Fibroblast of skin of right quadriceps (primary cell): ENCODE results near the gene RBBP8NL.

Experiments
- DNase-seq: peaks from one replicate; pipeline ENCODE4 v3.0.0-alpha.2; 2013

RBBP8NL gene

GRCh38 chr20:62460678-62461077 lies 33.3 kb upstream of the RBBP8NL start:
- no peak for DNase-seq

DNA sequence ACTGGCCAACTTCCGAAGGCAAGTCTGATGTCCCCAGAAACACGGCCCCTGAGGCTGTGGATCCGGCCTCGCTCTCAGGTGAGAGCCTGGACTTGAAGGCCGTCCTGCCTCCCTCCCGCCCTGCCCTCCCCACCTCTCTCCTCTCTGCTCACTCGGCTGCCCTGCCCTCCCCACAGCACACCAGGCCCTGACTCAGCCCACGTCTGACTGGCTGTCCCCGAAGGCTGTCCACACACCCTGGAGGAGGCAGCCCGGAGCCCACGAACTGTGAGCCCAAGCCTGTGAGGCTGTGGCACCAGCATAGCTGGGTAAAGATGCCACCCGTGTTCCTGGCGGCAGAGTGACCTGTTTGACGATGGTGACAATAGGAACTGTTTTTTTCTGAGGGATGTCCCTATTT lies 32.1 kb upstream of the RBBP8NL start:
- no peak for DNase-seq

DNA sequence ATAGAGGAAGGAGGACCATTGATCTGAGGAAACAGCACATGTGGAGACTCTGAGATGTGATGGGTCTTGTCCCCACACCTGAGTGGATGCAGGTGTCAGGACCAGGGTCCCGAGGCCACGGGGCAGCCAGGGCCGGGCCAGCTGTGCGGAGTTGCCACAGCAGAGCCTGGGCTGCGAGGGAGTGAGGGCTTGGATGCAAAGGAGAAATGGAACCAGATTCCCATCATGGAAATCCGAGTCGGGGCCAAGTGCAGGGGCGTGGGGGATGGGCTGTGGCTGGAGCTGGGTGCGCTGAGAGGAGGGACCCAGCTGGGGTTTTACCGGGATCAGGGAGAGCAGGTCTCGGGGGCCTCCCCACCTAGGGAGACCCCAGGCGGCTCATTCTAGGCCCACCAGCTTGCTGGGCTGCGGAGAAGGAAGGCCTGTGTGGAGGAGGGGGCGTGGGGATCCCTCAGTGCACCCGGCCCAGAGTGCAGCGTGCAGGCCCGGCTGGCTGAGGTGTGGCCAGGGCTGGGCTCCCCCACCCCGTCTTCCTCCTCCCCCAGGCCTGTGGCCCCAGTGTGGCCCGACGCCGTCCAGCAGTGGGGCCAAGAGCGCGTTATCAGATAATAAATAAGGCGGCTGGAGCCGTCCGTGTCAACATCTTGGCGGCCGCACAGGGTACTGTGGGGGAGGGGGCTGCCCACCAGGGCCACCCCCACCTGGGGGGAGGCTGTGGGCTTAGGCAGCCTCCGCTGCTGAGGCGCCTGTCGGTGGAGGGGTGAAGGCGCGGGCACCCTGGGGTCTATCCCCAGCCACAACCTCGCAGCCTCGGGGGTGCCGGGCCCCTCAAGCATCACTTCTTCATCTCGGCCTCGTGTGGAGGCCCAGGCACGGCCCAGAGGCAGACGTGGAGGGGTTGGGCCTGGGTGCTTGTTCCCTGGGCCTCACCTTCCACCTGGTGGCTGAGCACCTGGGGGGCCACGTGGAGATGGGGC lies 31.2 kb upstream of the RBBP8NL start:
- DNase-seq = no peak

- DNase-seq = no peak
These were observed 30.5 kb upstream of the RBBP8NL start for GRCh38 chr20:62457831-62458230.

DNA sequence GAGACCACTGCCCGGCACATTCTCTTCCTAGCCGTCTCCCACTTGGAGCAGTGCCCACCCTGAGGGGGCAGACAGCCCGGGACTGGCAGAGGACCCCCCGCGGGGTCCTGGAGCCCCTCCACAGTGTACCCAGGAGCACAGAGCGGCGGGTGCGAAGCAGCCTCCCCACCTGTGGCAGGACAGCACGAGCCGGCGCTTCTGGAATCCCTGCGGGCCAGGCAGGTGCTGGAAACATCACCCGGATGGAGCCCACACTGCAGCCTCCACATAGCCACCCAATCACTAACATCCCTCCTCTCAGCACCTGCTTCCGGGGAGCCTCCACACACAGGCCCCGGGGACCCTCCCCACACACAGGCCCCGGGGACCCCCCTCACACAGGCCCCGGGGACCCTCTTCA lies 29.8 kb upstream of the RBBP8NL start:
- no peak for DNase-seq

DNA sequence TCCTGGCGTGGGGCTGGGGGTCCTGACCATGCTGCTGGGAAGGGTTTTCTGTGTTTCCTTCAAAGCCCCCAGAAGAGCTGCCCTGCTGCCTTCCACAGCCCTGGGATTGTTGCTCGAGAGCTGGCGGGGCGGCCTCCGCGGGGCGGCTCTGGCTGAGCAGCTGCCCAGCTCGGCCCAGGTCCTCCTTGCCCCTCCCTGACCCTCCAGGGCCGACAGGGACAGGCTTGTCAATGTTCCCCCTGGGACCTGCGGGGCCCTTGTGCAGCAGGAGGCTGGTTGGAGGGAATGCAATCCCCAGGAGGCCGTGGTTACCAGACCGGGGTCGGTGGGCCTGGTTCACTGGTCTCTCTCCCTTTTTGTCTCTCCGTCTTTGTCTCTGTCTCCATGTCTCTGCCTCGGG lies 28.6 kb upstream of the RBBP8NL start:
- no peak for DNase-seq

GRCh38 chr20:62454904-62455636 lies 27.7 kb upstream of the RBBP8NL start:
- DNase-seq = no peak

DNA sequence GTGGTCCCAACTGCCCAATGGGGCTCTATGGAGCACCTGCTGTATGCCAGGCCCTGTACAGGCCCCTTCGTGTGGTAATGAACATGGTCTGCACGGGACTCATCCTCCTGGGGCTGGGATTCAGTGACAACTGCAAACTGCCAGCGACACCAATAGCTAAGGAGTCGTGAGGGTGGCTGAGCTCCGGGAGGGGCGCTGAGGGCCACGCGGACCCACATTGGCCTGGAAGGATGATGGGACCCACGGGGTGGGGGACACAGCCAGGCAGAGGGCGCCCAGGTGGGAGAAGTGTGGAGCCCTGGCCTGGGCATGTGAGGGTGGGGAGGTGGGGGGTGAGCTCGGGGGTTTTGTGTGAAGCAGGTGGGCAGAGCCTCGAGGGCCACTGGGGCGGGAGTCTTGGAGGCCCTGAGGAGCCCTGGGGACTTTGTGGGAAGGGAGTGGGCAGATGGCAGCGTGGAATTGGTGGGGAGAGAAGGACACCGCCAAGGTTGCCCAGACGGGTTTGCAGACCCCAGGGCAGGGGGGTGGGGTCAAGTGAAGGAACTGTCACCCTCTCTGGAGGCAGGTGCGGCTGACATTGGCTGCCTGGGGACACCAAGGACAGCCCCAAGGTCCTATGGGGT lies 26.0 kb upstream of the RBBP8NL start:
- DNase-seq = no peak

DNA sequence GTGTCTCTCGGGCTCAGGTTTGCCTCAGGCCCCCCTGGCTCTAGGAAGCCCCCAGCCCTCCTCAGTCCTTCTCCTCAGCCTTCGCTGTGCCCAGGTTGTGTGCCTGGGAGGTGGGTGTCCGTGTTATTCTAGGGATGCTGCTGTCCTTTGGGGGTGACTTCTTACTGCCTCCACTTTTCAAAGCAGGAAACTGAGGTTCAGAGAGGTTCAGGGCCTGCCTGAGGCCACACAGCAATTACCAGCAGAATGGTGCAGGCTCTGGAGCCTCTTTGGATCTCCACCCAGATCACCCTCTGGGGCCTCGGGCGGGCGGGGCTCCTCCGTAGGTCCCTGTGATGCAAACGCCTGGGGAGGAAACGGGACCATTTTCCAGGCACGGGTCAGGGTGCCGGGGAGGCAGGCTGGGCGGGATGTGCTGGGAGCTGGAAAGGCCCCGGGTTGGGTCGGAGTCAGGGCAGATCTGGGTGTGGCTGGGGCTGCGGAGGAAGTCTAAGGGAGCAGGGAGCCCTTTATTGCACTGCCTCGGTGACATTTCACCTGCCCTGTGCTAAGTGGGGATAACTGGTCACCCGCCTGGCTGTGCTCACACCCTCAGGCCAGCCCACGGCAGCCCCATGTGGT lies 25.2 kb upstream of the RBBP8NL start:
- DNase-seq = no peak

DNA sequence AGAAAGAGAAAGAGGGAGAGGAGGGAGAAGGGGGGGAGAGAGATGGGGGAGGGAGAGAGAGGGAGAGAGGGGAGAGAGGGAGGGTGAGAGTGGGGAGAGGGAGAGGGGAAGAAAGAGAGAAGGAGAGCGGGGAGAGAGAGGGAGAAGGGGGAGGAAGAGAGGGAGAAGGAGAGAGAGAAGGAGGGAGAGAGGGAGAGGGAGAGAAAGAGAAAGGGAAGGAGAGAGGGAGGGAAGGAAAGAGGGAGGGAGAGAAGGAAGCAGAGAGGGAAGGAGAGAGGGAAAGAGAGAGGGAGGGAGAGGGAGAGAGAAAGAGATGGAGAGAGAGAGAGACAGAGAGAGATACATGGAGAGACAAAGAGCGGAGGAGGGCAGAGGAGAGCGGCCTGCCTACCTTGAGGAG lies 24.6 kb upstream of the RBBP8NL start:
- DNase-seq = no peak

DNA sequence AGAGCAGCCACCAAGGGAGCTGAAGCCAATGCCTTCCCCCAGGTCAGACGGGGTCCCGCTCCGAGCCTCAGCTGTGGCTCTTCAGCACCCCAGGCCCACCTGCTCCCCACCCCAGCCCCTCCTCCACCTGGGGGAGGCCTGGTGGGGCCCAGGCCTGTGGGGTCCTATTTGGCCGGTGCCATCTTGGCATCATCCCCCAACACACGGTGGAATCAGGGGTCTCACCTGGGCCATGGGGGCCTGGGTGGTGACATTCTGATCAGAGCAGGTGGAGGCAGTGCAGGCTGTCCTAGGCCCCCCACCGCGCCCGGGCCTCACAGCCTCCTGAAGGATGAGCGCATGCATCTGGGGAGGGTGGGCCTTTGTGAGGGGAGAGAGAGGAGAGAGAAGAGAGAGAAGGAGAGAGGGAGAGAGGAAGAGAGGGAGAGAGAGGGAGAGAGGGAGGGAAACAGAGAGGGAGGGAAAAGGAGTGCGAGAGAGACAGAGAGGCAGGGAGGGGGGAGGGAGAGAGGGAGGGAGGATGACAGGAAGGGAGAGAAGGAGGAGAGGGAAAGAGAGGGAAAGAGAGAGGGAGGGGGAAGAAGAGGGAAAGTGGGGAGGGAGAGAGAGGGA lies 23.9 kb upstream of the RBBP8NL start:
- no peak for DNase-seq

DNA sequence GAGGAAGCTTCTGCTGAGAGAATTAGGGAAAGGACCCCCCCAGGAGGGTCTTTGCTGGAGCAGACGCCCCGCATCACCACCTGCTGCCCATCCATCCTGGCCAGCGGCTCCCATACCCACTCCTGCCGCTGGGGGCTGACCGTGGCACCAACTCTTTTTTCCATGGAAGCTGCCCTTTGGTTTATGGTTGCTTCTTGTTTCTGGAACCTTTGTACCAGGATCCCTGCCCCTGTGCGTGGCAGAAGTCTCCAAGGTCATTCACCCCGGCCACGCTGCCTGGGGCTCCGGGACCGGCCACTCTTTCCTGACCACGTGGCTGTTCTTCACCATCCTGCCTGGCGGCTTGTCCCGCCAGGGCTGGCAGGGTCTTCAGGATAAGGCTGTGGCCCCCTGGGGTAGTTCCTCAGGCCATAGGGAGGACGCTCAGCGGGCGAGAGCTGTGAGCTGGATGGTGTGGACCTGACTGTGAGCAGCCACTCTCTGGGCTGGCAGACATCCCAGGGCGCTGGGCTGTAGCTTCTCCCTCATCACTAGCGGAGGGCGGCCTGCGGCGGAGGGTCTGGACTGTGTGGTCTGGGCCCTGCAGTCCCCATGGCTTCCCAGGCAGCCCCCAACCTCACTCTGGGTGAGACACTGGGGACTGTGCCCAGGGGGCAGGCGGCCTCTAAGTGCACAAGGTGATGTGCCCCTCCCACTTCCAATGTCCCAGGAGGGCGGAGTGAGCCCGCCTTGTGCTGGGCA lies 22.8 kb upstream of the RBBP8NL start:
- DNase-seq = no peak

- no peak for DNase-seq
These were observed 21.4 kb upstream of the RBBP8NL start for GRCh38 chr20:62448788-62449187.

- DNase-seq = no peak
These were observed 20.7 kb upstream of the RBBP8NL start for GRCh38 chr20:62448038-62448437.

- no peak for DNase-seq
These were observed 19.8 kb upstream of the RBBP8NL start for GRCh38 chr20:62446888-62447869.

- DNase-seq = no peak
These were observed 19.1 kb upstream of the RBBP8NL start for GRCh38 chr20:62446481-62446880.

- no peak for DNase-seq
These were observed 18.4 kb upstream of the RBBP8NL start for GRCh38 chr20:62445553-62446340.

DNA sequence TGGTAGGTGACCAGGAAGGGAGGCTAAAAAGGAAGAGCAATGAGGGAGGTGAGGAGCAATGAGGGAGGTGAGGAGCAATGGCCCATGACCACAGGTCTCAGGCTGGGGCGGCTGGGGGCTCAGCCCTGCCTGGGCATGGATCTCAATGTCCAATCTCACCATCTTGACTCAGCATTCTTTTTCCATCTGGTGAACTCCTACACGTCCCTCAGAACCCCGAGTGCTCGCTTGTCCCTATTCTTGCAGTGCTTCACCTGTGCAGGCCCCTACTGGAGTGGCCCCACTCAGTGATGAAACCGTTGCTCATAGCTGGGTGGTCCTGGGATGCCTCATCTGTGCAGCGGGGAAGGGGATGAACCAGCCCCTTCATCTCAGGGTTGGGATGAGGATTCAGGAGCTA lies 16.9 kb upstream of the RBBP8NL start:
- no peak for DNase-seq

DNA sequence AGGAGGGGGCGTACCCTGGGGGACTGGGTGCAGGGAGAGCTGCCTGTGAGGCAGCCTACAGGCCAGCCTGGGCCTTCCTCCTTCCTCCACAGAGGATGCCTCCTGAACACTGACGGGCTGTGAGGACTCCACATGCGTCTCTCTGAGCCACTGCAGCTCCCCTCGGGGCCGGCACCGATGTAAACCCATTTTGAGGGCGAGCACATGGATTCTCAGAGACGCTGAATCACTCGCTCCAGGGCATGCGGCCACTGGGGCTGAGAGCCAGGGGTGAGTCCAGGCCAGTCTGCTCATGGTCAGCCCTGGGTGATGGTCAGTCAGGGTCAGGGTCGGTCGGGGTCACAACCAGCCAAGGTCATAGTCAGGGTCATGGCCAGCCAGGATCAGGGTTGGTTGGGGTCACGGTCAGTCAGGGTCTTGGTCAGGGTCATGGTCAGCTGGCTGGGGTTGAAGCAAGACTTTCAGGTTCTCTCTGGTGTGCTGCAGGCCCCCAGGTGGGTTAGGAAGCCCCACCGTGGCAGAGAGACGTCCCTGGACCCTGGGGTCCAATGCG lies 14.7 kb upstream of the RBBP8NL start:
- DNase-seq = no peak

DNA sequence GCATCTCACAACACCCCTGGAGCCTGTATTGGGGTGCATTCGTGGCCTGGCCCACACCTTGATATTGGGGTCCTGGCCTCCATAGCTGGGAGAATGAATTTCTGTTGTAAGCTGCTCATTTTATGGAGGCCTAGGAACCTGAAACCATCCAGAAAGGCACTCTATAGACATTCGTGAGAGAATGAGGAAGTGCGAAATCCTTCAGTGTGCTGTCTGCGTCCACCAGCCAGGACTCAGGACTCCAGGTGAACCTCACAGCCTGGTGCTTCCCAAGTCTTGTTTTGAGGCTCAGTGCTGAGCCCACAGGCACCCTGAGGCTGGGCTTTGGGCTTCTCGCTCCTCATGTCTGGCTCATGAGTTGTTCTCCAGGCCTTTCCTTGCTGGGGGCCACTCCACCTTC lies 11.9 kb upstream of the RBBP8NL start:
- DNase-seq = no peak
